GM13977 (cell line): ENCODE results near the gene DHH.

Experiments used
- DNase-seq: peaks from one replicate; pipeline ENCODE4 v3.0.0; 2012; ENCODE audit warnings: low spot score
- in situ Hi-C: fragments of 300-500 bp; cut with MboI; formaldehyde crosslinking; loops from one replicate; pipeline ENCODE4 v1.12.0; 2022; ENCODE audit warnings: low sequenced_read_pairs, low pct_unique_long_range_greater_than_20kb, mixed read lengths, inconsistent platforms; ENCODE audit not compliant: unreplicated experiment
- TF ChIP-seq, protein P1 (sequence below): IDR thresholded peaks from 2 replicates; pipeline ENCODE4 v1.5.1; 2012; ENCODE audit warnings: mild to moderate bottlenecking, control low read depth; ENCODE audit not compliant: insufficient read depth; ENCODE audit errors: extremely low read depth, missing control alignments

DHH gene

DNA sequence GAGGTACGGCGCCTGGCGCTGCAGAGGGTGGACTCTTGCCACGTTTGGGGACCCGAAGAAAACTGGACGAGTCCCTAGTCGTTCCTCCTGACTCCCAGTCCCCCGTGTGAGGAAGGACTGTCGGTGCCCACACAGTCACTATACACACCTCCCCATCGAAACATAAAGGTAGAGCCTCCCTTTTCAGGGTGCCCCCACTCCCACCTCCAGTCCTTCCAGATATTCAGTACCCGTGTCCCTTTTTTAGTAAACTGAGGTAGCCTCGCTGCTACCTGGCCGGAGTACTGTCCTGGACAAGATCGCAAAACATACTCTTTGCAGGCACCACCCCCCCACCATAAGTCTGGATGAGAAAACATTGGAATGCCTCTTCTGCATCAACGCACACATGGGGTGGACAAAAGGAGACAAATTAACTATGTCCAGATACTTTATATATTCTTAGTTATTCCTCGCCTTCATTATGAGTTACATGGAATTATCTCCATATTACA lies 33.4 kb downstream of the DHH start:
- TF ChIP-seq, protein P1, sequence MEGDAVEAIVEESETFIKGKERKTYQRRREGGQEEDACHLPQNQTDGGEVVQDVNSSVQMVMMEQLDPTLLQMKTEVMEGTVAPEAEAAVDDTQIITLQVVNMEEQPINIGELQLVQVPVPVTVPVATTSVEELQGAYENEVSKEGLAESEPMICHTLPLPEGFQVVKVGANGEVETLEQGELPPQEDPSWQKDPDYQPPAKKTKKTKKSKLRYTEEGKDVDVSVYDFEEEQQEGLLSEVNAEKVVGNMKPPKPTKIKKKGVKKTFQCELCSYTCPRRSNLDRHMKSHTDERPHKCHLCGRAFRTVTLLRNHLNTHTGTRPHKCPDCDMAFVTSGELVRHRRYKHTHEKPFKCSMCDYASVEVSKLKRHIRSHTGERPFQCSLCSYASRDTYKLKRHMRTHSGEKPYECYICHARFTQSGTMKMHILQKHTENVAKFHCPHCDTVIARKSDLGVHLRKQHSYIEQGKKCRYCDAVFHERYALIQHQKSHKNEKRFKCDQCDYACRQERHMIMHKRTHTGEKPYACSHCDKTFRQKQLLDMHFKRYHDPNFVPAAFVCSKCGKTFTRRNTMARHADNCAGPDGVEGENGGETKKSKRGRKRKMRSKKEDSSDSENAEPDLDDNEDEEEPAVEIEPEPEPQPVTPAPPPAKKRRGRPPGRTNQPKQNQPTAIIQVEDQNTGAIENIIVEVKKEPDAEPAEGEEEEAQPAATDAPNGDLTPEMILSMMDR: no peak
- no peak for DNase-seq
- in situ Hi-C loops: no loop called here

DNA sequence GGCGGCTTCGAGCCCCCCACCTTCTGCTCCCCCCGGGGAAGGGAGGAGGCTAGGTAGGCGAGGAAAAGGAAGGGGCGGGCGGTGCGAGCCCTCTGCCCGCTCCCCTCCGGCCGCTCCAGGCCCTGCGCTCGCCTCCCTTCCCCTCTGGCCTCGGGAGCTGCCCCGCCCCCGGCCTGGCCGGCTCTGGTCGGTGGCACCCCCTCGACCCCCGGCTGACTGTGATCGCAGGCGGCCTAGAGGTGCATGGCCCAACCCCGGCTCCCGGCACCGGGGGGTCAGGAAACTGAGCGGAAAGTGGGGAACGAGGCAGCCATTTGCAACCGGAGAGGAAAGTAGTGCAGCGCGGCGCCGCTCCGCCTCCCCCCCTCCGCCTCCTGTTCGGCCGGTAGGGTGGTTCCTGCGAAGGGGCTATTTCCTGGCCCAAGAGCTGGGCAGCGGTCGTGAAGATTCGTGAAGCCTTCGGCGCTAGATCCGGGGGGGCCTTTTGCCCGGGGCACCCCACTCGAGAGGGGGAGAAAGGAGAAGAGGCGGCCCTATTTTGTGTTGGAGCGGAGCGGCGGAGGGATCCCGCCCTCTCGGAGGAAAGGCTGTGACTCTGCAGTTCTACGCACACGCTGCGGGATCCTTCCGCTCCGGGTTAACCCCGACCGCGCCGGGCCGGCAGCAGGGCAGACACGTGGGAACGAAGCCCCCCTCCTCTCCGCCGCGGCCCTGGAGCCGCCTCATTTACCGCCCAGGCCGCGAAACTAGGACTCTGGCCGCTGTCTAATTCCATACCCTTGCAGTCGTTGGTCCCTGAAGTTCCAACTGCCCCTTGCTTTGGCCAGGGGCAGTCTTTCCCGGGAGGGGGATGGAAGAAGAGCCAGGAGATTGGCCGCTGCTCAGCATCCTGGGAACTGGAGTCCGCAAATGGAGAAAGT lies 34.1 kb downstream of the DHH start, which contains the start of gene KMT2D:
Gene KMT2D, minus strand, starts transcription at position 558 of the 920 bp plus-strand sequence. CDS start 5,470 bp downstream, outside the sequence.
- in situ Hi-C loops: no loop called here
- peak; percentile 95 for DNase-seq
- TF ChIP-seq, protein P1: no peak

DNA sequence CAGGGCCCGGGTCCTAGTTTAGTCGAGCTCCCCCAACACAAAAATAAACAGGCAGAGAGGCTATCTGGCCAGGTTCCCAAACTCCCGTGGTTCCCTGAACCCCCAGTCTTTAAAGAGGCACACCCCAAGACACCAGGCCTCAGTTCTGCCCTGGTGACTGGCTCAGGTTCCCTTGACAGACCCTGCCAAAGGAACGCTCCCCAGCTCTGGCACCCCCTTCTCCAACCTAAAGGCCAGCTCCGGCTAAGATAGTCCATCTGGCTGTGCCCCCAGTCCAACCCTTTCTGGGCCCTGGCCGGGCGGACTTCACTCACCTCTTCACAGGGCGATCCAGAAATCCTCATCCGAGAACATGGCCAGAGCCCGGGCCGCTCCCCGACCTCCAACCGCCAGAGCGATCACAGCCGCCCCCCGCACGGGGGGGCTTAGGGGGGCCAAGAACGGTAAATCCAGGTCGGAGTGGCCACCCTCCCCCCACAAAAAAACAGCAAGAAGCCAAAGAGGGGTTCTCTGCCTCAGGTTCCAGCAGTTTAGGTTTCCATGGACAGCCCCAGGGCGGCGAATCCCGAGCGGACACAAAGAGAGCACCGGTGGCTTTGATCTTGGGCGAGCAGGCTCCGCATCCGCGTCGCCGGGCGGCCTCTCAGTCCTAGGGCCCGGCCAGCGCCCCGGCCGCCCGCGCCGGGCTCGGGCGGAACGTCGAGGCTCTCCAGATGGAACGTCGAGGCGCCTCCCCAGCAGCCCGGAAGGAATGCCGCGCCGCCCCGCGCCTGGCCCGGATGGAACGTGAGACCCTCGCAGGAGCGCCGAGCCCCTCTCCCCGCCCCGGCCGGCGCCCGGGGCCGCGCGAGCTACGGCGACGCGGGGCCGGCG lies 35.1 kb downstream of the DHH start:
- DNase-seq: peak; percentile 68
- in situ Hi-C loops: no loop called here
- TF ChIP-seq, protein P1: no peak

DNA sequence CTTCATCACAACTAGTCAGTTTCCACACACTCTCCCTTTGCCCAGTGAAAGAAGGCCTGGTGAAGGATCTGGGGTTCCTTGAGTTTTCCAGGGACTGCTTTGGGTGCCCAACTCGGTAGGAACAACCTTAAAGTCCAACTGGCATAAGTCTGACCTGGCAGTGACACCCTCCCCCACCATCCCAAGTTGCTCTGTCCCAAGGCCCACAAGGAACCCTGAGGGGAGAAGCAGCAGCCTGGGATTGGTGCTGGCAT lies 35.6 kb downstream of the DHH start:
- no peak for DNase-seq
- TF ChIP-seq, protein P1: no peak
- in situ Hi-C loops: no loop called here

DNA sequence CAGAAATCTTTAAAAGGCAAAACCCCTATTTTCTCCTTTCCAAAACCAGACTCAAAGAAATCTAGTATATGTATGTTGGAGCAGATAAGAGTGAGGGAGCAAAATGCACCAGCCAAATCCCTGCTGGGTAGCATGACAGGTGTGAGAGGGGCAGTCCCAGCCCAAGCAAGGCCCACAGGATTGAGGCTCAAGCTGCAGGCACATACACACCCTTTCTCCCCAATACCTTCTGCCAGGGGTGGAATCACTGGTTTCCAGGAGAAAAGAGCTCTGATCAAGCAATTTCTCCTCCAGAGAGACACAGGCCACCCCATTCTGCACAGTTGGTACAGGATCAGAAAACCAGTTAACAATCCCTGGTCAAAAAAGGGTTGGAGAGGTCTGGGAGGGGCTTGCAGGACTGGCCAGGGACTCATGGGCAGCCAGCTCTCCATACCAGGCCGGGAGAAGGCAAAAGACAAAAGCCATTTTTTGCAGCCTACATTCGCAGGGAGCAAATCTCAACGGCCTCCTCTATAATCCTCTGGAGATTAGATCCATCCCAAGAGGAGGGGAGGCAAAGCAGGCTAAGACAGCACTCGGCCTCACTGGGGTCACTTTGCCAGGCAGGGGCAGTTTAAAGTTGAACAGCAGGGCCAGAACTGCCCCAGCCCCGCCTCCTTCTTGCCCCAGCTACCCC lies 36.1 kb downstream of the DHH start:
- TF ChIP-seq, protein P1: no peak
- in situ Hi-C loops: no loop called here
- DNase-seq: no peak

DNA sequence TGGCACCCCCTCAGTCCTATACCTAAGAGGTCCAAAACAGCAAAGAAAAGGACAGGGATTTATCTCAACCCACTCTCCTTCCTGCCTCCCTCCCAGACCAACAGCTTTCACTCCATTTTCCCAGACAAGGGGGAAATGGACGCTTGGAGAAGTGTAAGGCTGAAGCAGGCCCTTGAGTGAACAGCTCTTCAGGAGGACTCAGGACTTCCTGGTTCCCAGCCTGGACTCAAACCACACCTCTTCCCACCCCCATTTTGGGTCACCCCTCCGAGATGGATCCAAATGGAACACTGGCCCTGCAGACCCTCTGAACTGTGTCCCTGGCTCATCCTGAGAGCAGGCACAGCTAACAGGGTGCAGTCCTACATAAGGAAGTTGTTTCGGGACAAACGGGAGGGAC lies 36.7 kb downstream of the DHH start:
- in situ Hi-C loops: no loop called here
- no peak for DNase-seq
- TF ChIP-seq, protein P1: no peak
